HG02973 (cell line): ENCODE measurements around the gene DENND10.
A peak's percentile ranks its signal among the peaks of the same experiment; 100 is the strongest.

Source experiments
- ATAC-seq: cut with Tn5 transposase; IDR thresholded peaks from one replicate; pipeline ENCODE4 v1.9.1; 2021; ENCODE audit warnings: moderate library complexity; ENCODE audit not compliant: unreplicated experiment

The DENND10 gene, protein sequence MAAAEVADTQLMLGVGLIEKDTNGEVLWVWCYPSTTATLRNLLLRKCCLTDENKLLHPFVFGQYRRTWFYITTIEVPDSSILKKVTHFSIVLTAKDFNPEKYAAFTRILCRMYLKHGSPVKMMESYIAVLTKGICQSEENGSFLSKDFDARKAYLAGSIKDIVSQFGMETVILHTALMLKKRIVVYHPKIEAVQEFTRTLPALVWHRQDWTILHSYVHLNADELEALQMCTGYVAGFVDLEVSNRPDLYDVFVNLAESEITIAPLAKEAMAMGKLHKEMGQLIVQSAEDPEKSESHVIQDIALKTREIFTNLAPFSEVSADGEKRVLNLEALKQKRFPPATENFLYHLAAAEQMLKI

DNA sequence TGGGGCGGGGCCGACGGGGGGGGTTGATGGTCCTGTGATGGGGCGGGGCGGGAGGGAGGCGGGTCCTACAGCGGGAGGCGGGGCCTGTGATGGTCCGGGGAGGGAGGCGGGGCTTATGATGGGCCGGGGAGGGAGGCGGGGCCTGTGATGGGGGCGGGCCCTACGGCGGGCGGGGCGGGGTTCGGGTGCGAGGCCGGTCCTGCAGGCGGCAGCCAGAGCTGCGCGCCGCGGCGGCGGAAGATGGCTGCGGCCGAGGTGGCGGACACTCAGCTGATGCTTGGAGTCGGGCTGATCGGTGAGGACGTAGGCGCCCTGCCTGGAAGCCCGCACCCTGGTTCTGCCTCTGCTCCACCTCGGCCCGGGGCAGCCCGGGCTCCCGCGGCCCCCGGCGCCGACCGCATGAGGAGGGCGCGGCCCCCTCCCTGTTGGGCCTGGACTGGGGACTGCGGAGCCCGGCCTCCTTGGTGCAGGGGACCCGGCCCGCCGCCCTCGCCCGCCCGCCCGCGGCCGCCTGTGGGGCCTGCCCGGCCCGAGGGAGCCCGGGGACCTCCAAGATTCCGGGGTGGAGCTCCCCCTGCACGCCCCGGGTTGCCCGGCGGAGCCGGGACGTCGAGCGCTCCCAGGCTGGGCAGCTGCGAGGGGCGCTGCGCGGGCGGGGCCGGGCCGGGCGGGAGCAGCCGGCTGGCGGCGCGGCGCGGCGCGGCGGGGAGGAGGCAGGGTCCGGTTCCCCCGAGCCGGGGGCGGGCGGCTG, at the start of gene DENND10:
DENND10 (plus strand) TSS at position 211 of the 751 bp plus-strand sequence; CDS start at position 241, 30 bp downstream.
- peak; percentile 83 for ATAC-seq

DNA sequence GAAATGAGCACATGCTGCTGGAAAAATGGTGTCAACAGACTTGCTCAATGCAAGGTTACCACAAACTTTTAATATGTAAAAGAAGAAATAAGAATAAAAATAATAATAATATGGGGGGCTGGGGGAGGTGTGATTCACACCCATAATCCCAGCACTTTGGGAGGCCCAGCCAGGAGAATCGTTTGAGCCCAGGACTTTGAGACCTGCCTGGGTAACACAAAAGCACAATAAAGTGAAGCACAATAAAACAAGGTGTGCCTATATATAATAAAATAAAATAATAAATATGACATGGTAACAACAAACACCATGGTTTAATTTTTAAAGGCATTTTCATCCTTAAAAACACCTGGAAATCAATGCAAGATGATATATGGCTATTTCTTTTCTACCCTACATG, 48.4 kb upstream of the DENND10 start:
- no peak for ATAC-seq

DNA sequence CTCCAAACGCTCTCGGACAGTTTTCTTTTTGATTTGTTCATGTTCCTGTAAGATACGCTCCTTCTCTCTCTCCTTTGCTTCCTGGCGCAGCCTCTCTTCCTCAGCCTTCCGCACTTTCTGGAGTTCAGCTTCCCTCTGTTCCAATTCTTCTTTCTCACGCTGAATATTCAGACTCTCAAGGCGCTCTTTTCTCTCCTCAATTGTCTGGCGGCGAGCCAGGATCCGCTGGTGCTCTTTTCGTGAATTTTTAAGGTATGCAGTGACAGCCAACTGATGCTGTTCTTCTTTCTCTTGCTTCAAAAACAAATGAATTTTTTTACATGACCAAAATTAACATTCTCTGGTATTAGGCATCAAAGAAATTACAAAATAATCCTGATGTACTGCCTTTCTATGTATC, 45.9 kb upstream of the DENND10 start:
- no peak for ATAC-seq

DNA sequence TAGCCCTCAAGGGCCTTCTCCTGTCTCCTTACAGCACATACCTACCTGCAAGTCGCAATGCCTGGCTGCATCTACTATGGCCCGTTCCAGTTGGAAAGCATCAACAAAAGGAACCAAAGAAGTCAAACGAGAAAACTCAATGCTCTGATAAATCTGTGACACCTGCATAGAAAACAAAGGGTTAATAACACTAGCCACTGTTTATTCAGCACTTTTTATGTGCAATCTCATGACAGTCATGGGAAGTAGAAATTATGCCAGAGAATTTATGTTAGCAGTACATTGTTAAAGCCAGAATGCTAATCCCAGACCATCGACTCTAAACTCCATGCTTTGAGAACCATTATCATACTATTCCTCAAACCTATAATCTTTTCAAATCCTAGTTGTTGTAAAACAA, 44.4 kb upstream of the DENND10 start:
- ATAC-seq: no peak

DNA sequence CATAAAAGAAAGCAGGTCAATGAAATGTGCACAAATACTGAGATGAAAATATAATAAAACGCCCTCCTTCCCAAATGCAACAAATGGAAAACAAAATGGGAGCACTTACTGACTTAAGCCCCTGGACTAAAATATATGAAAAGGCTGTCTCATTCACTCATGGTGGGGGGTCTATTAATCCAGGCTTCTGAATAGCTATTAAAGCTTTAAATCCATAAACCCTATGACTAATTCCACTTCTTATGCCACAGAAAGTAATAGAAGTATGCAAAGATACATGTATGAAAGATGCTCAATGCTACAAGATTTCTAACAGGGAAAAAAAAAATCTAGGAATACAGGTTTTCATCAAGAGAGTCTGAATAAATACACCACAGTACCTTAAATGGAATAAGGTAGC, 43.8 kb upstream of the DENND10 start:
- ATAC-seq: no peak

DNA sequence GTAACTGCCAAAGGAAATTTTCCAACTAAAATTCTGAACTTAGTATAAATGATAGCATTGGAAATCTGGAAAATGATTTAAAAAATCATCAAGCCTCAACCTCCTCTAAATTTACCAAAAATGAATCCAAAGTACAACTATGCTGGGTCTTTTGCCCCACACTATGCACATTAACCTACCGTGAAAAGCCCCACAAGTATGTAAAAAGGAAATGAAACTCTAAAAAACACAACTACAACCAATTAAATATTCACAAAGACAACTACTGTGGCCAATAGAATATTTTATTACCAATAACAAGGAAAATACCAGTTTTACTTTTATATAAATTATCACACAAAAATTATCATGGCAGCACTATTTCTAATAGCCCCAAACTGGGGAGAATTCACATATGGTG, 42.6 kb upstream of the DENND10 start:
- ATAC-seq: no peak

DNA sequence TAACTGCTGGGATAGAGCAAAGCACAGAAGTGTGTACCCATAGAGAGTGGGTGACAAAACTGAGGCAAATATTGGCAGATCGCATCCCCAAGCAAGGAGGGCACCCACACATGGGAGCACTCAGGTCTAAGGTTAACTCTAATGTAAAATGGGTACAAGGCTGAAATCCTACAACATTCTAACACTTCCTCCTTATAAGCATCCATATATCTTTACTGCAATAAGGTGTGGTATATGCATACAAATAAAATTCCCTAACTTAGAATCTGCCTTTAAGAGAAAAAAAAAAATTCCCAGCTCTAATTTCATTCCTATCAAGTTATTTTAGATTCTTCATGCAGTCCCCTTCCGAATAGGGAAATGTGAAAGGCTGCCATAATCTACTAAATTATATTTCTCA, 42.0 kb upstream of the DENND10 start:
- ATAC-seq: no peak

DNA sequence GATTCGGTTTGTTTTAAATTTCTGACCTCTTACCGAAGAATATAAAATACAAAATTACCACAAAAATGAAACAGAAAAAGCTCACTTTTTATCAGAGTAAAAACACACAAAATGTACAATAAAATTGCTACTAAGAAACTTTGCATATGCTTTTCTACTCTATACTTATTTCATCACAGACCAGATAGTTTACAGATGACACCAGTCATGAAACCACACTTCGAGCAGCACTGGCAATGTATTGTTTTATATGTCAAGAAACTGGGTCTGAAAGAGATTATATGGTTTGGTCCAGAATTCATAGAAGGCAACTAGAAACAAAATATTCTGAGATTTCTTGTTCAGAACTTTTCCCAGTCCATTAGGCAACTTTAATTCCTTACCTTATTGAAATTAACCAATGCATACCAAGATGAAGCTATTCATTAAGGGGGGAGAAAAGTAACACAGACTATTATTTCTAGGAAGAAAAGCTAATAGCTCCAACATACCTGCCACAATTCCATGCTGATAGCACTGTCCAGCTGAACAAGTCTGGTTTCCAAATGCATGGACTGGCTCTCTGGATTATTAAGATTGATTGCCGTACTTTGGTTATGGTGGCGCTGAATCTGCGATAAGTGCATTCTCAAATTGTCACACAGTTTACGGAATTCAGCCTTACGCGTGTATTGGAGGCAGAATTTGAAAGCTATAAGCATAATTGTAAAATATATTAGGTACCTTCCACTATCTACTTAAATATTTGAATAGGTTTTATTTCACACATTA, 33.3 kb upstream of the DENND10 start:
- ATAC-seq: no peak

DNA sequence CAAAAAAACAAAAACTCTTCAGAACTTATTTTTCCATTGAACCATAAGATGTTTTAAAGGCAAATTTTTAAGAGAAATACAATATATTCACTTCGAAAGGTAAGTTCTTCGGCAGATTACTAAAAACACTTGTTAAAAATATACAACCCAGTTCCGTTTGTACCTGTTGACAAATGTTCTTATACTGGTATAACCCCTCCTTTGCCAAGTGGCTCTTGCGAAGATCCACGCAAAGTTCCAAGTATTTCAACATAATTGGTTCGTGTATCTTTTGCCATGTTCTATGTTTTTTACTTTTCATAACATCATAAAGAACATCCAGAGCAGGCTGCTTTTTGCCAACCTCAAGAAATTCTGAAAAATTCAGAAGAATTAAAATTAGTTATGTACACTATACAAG, 30.3 kb upstream of the DENND10 start:
- no peak for ATAC-seq

DNA sequence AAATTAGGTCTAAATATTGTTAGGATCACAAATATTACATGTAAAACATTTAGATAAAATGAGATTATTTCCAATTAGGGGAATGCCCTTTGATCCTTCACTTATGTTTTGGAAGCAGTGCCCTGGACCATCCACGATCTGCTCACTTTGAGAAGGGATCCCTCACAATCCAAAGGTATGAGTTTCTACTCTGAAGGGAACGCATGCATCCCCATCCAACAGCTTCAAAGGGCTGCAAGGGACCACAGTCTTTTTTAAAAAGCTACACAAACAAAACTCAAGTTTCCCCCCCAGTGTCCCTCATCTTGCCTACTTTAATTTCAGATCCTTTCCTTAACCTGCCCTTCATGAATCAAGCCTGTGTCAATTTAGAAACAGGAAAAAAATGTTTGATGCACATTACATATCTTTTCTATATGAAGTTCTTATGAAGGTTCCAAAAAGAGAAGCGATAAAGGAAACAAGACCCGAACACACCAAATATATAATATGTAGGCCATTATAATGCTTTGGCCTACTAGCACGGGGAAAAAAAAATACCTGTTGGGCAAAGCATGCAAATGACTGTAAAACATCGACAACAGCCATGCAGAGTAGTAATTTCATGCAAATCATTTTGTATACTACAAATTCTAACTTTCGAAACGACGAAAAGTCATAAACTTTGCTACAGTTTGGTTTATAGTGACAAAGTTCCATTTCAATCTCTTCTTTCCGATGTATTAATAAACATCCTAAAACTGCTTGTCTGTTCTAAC, 25.3 kb upstream of the DENND10 start:
- ATAC-seq: no peak

DNA sequence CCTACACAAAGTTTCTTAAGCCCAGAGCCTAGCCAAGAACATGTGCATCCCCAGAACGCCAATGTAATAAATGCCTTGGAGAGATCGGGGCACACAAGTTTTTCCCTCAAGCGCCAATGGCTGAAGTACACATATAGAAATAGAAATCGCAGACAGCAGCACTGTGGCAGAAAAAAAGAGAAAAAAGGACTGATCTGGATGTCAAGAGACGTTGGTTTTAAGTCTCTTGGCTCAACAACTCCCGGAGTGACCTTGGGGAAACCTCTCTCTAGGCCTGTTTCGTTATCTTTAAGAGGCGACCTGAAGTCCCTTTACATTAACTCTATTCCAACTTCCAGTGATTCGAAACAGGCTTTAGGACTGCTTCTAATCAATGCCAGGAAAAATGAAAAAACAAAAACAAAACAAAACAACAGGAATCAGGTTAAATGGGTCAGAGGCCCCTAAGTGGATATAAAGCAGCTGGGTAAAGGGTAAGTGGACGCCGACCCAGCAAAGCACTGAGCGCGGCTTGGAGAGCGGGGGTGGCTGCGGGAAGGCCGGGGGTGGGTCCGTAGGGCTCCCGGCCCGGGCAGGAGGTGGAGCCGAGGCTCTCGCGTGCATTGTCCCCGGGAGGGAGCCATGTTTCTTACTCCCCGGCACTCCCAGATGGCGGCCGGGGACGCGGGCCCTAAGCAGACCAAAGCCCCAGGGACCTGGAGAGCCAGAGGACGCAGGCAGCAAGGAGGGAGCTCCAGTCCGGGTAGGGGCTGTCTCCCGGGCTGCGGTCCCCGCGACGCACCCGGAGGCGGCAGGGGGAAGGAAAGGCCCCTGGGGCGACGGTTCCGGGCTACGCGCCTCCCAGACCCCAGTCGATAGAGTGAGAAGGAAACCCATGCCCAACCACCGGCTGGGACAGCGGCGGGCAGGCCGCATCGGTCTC, 24.1 kb upstream of the DENND10 start:
- ATAC-seq: peak; percentile 59

DNA sequence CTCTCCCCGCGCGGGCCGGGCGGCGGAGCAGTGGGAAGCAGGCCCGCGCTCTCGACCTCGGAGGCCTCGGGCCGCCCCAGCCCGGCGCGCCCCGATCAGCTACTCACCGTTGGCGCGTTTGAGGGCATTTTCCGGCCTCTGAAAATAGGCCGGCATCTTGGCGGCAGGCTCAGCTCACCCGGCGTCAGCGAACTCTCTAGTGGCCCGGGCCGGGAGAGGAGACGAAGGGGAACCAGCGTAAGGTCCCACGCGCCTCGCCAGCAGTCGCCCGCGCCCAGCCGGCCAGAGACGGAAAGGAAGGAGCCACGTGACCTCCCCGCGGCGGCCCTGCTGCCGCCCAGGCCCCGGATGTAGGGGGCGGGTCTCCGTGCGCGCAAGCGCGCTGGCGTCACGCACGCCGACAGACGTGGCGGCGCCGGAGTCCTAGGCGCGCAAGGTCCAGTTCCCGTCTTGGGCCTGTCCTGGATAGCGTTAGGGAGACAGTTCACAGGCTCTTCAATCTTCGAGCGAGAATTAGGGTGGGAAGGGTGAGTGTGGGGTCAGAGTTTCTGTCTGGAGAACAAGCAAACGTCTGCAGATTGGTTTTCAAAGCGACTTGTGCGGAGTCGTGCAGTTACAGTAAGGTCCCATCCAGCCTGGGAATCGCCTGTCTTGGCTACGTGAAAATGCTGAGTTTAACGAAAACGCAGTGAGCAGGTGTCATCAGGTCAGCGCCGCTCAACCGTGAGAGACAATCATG, 23.2 kb upstream of the DENND10 start, which contains the start of gene EIF3A:
EIF3A (minus strand) TSS at position 297 of the 739 bp plus-strand sequence; CDS start at position 156, 141 bp downstream.
- ATAC-seq: peak; percentile 78

DNA sequence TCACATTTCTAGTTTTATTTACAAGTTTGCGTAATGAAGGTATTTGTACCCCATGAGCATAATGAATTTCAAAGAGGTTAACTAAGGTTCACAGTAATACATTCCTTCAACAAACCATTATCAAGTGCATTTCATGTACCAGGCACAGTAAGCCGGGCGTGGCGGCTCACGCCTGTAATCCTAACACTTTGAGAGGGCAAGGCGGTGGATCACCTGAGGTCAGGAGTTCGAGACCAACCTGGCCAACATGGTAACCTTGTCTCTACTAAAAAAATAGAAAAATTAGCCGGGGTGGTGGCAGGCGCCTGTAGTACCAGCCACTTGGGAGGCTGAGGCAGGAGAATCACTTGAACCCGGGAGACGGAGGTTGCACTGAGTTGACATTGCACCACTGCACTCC, 19.0 kb upstream of the DENND10 start:
- ATAC-seq: no peak

DNA sequence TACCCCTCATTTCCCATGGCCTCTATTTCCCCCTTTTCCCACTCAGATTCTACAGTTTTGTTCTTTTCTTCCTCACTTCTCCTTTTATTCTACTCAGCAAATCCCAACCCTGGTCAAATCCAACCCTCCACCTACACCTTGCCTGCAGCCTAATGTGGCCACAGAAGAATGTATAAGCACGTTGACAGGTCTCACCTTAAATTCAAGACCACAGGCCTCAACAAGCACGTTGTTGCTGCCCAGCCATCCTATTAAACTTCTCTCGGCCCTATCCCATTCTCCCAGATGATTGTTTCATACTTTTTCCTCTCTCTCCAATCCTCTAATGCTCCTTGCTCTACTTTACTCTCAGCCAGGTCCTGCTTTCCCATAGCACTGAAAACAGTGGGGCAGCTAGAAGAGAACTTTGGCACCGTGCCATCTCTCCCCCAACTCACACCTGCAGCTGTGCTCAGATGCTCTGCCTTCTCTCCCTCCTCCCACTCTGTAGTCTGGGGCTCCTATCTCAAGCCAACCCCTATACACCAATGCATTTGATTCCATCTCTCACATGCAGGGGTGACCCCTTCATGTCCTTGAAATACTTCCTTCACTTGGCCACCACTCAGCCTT, 16.5 kb upstream of the DENND10 start:
- no peak for ATAC-seq

DNA sequence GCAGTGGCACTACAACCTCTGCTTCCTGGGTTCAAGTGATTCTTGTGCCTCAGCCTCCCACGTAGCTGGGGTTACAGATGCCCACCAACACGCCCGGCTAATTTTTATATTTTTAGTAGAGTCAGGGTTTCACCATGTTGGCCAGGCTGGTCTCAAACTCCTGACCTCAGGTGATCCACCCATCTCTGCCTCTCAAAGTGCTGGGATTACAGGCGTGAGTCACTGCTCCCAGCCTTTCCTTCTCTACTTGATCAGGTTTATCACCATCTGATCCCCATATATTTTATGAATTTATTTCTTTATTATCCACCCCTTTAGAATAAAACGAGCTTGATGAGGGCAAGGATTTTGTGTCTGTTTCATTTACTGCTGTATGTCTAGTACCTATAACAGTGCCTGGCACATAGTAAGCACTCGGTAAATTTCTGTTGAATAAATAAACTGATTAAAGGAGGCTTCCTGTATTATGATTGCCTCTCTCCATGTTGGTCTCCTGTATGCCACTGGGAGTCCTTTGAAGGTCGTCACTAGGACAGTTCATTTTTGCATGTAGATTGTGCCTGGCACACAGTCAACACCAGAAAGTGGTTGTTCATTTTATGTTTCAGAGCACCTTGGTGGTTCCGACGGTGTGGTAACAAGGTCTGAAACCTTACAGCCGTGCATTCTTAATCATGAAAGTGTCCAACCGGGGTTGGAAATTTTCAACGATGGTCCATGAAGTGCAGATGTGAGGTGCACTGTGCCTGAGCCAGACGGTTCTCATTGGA, 13.7 kb upstream of the DENND10 start:
- no peak for ATAC-seq

DNA sequence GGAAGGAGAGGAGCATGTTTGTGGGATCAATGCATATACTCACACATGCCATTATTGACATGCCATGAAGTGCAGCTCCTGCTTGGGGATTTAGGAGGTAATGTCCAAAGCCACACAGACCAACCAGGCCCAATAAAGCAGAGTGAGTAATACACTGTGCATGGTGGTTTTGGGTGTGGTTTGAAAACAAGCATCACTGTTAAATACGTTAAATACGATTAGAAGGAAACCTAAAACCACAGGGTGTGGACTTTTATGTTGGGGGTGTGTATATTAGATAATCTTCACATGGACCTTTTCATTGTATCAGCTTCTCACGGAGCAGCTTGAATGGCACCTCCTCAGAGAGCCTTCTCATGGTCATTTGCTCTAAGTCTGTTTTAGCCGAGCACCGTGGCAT, 12.9 kb upstream of the DENND10 start:
- no peak for ATAC-seq

DNA sequence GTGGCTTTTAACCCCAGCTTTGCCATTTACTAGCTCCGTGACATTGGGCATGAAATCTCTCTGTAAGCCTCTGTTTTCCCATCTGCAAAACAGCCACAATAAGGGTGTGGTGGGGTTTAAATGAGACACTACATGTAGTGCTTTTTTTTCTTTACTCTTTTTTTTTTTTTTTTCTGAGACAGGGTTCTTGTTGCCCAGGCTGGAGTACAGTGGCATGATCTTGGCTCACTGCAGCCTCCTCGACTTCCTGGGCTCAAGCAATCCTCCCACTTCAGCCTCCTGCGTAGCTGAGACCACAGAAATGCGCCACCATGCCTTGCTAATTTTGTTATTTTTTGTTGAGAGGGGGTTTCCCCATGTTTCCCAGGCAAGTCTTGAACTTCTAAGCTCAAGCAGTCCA, 8.3 kb upstream of the DENND10 start:
- ATAC-seq: no peak
